Naive B cell (primary cell): Measurements from ENCODE around the gene MYBL2. TPM values are rescaled to one million over a fixed set of nuclear protein-coding genes. Genes with fewer than 3 reads are reported as not detected.
A peak's percentile ranks its signal among the peaks of the same experiment; 100 is the strongest.

Source experiments
- ATAC-seq, 2 donors: fragments of 150-1000 bp; cut with Tn5 transposase; 2 replicates each; pipeline ENCODE4 v1.10.0; 2021; ENCODE audit warnings: low read depth in 2 of 2, mild to moderate bottlenecking in 2 of 2, moderate library complexity in 2 of 2
- DNase-seq: peaks from one replicate; pipeline ENCODE4 v3.0.0; 2022
- H3K27ac Mint-ChIP-seq, 6 donors: one replicate each; pipeline ENCODE4 v1.8.0; 2020 to 2022; ENCODE audit warnings: mild to moderate bottlenecking in 6 of 6, mixed read lengths in 6 of 6, moderate library complexity in 5 of 6, inconsistent platforms in 2 of 6
- H3K27me3 Mint-ChIP-seq, 3 donors: one replicate each; pipeline ENCODE4 v1.8.0; 2021 to 2022; ENCODE audit warnings: mixed read lengths in 3 of 3, mild to moderate bottlenecking in 1 of 3
- H3K36me3 Mint-ChIP-seq, 2 donors: one replicate each; pipeline ENCODE4 v1.8.0; 2020 to 2022; ENCODE audit warnings: mixed read lengths in 2 of 2, inconsistent platforms in 1 of 2, mild to moderate bottlenecking in 1 of 2
- H3K4me1 Mint-ChIP-seq, 3 donors: one replicate each; pipeline ENCODE4 v1.8.0; 2020 to 2022; ENCODE audit warnings: mixed read lengths in 3 of 3, inconsistent platforms in 1 of 3, mild to moderate bottlenecking in 1 of 3, moderate library complexity in 1 of 3
- H3K4me3 Mint-ChIP-seq, 8 donors: one replicate each; pipeline ENCODE4 v1.8.0; 2020 to 2022; ENCODE audit warnings: mild to moderate bottlenecking in 8 of 8, mixed read lengths in 8 of 8, moderate library complexity in 8 of 8, inconsistent platforms in 2 of 8
- H3K9me3 Mint-ChIP-seq, 7 donors: one replicate each; pipeline ENCODE4 v1.8.0; 2020 to 2022; ENCODE audit warnings: mixed read lengths in 7 of 7, mild to moderate bottlenecking in 5 of 7, inconsistent platforms in 2 of 7, moderate library complexity in 1 of 7
- polyA plus RNA-seq, 6 donors: library from polyadenylated mRNA; unstranded; fragments of 300-500 nt; fragmentation: Illumina TruSeq; gene quantifications; one replicate each; pipeline ENCODE4 v1.2.3, GENCODE V29; 2021; ENCODE audit warnings: low read depth in 6 of 6

The MYBL2 gene
- polyA plus RNA-seq, 6 donors from 2014 or later = 2.3 to 65.0 (median 26.6) TPM

GRCh38 chr20:43717616-43717995 lies 50.7 kb downstream of the MYBL2 start:
- Mint-ChIP-seq H3K4me1 (peaks cover 0 to 8% (median 4%) of the 10 kb centered on the region in 3 donors), H3K27ac (peak overlapping the region in 1 of 6 donors; percentile 32), H3K9me3 (peaks cover 0 to 4% (median 0%) of the 10 kb centered on the region in 7 donors), H3K36me3 (peaks cover 0 to 4% of the 10 kb centered on the region in 2 donors), H3K4me3 (no peak overlapping the region), H3K27me3 (no peaks in the 10 kb centered on the region)
- ATAC-seq (no peak), DNase-seq (no peak)

GRCh38 chr20:43720007-43720406 lies 53.1 kb downstream of the MYBL2 start:
- Mint-ChIP-seq H3K36me3 (peaks cover 0 to 4% of the 10 kb centered on the region in 2 donors), H3K9me3 (peaks cover 0 to 4% (median 0%) of the 10 kb centered on the region in 7 donors), H3K4me3 (no peak overlapping the region), H3K4me1 (peaks cover 7 to 23% (median 8%) of the 10 kb centered on the region in 3 donors), H3K27me3 (no peaks in the 10 kb centered on the region), H3K27ac (no peak overlapping the region)
- no peak for DNase-seq
- ATAC-seq = no peak

GRCh38 chr20:43721097-43721428 lies 54.1 kb downstream of the MYBL2 start:
- H3K4me1 Mint-ChIP-seq = peaks cover 7 to 25% (median 8%) of the 10 kb centered on the region in 3 donors
- H3K9me3 Mint-ChIP-seq = peaks cover 0 to 4% (median 0%) of the 10 kb centered on the region in 7 donors
- peak overlapping the region in 1 of 8 donors; percentile 25 for H3K4me3 Mint-ChIP-seq
- no peak for ATAC-seq
- DNase-seq = no peak
- H3K27me3 Mint-ChIP-seq = no peaks in the 10 kb centered on the region
- peaks cover 0 to 4% of the 10 kb centered on the region in 2 donors for H3K36me3 Mint-ChIP-seq
- peak overlapping the region in 1 of 6 donors; percentile 20 for H3K27ac Mint-ChIP-seq

DNA sequence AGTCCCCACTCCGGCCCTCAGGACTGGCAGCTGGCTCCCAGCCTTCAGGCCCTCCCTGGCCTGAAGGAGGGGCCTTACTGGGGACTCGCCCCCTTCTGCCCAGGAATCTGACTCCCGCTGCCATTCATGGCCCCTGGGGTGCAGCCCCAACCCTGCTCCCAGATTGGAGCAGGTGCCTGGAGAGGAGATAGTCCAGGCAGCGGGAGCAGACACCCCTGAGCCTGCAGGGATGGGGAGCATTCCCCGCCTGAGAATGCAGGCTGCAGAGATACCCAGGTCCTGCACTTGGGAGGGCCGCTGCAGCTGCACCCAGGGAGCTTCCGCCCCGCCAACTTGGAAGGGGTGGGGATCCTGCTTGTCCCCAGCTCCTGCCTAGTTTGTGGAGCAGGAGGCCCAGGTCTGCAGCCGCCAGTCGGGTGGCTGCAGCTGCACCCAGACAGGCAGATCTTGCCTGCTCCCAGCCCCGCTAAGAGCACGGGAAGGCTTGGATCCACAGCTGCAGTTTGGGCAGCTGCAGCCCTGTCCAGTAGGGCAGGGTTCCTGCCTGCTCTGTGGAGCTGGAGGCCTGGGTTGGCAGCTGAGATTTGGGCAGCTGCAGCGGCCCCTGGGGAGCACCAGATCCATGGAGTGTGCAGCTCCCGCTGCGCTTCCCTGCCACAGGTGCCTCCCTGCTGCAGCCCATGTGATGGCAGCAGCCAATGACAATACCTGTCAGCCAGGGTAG lies 54.7 kb downstream of the MYBL2 start:
- Mint-ChIP-seq H3K4me1 (peaks cover 7 to 25% (median 8%) of the 10 kb centered on the region in 3 donors), H3K36me3 (peaks cover 0 to 4% of the 10 kb centered on the region in 2 donors), H3K27ac (peak overlapping the region in 1 of 6 donors; percentile 59), H3K9me3 (peaks cover 0 to 4% (median 0%) of the 10 kb centered on the region in 7 donors), H3K4me3 (peak overlapping the region in 1 of 8 donors; percentile 25), H3K27me3 (no peaks in the 10 kb centered on the region)
- ATAC-seq (no peak), DNase-seq (no peak)

- H3K9me3 Mint-ChIP-seq = peaks cover 0 to 4% (median 0%) of the 10 kb centered on the region in 7 donors
- H3K4me3 Mint-ChIP-seq = peak overlapping the region in 2 of 8 donors; percentile 25 to 49
- no peak for ATAC-seq
- no peak for DNase-seq
- peaks cover 0 to 4% of the 10 kb centered on the region in 2 donors for H3K36me3 Mint-ChIP-seq
- no peaks in the 10 kb centered on the region for H3K27me3 Mint-ChIP-seq
- H3K27ac Mint-ChIP-seq = peak overlapping the region in 1 of 6 donors; percentile 59
- peaks cover 7 to 25% (median 8%) of the 10 kb centered on the region in 3 donors for H3K4me1 Mint-ChIP-seq
Measured at GRCh38 chr20:43722153-43722505, 55.2 kb downstream of the MYBL2 start.

DNA sequence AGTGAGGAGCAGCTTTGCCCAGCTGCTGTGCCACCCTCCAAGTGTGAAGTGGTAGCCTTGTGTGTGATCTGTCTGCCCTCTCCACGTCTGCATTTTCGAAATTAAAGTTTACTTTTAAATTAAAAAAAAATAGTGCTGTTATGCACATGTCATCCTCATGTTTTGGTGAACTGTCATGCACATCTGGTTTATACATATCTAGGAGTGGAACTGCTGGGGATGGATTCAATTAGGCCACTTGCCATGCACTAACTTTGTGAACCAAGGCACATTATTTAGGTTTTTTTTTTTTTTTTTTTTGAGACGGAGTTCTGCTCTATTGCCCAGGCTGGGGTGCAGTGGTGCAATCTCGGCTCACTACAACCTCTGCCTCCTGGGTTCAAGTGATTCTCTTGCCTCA lies 56.3 kb downstream of the MYBL2 start:
- Mint-ChIP-seq H3K36me3 (peaks cover 0 to 4% of the 10 kb centered on the region in 2 donors), H3K4me1 (peaks cover 11 to 29% (median 11%) of the 10 kb centered on the region in 3 donors), H3K27me3 (no peaks in the 10 kb centered on the region), H3K9me3 (peaks cover 0 to 6% (median 0%) of the 10 kb centered on the region in 7 donors), H3K27ac (no peak overlapping the region), H3K4me3 (no peak overlapping the region)
- no peak for DNase-seq
- no peak for ATAC-seq

DNA sequence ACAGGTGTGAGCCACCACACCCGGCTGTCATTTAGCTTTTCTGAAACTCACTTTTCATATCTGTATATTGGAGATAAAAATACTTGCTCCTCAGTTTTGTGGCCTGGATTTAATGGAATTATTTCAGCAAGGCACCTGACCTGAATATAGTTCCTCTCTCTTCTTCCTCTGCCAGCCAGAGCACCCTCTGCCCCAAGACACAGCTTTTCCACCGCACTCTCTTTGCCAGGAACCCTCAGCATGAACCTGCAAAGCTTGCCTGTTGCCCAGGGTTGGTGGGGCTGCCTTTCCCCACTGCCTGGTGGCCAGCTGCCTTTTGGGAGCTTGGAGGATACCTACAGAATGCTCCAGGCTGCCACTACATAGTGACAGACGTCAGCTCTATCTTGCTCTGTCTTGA lies 56.8 kb downstream of the MYBL2 start:
- H3K9me3 Mint-ChIP-seq = peaks cover 0 to 11% (median 0%) of the 10 kb centered on the region in 7 donors
- no peak for DNase-seq
- H3K4me1 Mint-ChIP-seq = peaks cover 15 to 34% (median 16%) of the 10 kb centered on the region in 3 donors
- no peaks in the 10 kb centered on the region for H3K27me3 Mint-ChIP-seq
- H3K36me3 Mint-ChIP-seq = peaks cover 0 to 4% of the 10 kb centered on the region in 2 donors
- H3K27ac Mint-ChIP-seq = peak overlapping the region in 1 of 6 donors; percentile 58
- no peak for ATAC-seq
- peak overlapping the region in 1 of 8 donors; percentile 12 for H3K4me3 Mint-ChIP-seq

- ATAC-seq = no peak
- H3K4me1 Mint-ChIP-seq = peaks cover 15 to 37% (median 22%) of the 10 kb centered on the region in 3 donors
- peaks cover 0 to 14% (median 0%) of the 10 kb centered on the region in 7 donors for H3K9me3 Mint-ChIP-seq
- no peak for DNase-seq
- peak overlapping the region in 2 of 6 donors; percentile 62 to 64 for H3K27ac Mint-ChIP-seq
- H3K36me3 Mint-ChIP-seq = peaks cover 0 to under 1% of the 10 kb centered on the region in 2 donors
- no peaks in the 10 kb centered on the region for H3K27me3 Mint-ChIP-seq
- H3K4me3 Mint-ChIP-seq = no peak overlapping the region
Measured at GRCh38 chr20:43724383-43724782, 57.5 kb downstream of the MYBL2 start.

DNA sequence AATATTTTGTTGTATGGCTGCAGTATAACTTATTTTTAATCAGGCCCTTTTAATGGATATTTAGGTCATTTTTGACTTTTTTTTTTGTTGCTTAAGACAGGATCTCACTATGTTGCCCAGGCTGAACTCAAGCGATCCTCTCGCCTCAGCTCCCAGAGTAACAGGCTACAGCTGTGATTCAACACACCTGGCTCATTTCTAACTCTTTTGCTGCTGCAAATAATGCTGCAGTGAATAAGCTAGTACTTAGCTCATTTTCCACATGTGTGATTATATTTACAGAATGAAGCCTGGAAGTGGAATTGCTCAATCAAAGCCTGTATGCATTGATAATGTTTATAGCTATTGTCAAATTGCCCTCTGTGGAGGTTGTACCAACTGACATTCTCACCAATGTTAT lies 58.8 kb downstream of the MYBL2 start:
- Mint-ChIP-seq H3K27me3 (no peaks in the 10 kb centered on the region), H3K9me3 (peaks cover 0 to 10% (median 0%) of the 10 kb centered on the region in 7 donors), H3K36me3 (no peaks in the 10 kb centered on the region), H3K4me3 (no peak overlapping the region), H3K27ac (no peak overlapping the region), H3K4me1 (peaks cover 15 to 44% (median 22%) of the 10 kb centered on the region in 3 donors)
- no peak for ATAC-seq
- DNase-seq = no peak

GRCh38 chr20:43726333-43726732 lies 59.4 kb downstream of the MYBL2 start:
- DNase-seq (no peak), ATAC-seq (no peak)
- H3K36me3 Mint-ChIP-seq = no peaks in the 10 kb centered on the region
- H3K27ac Mint-ChIP-seq = no peak overlapping the region
- no peaks in the 10 kb centered on the region for H3K27me3 Mint-ChIP-seq
- peak overlapping the region in 1 of 8 donors; percentile 30 for H3K4me3 Mint-ChIP-seq
- peaks cover 15 to 45% (median 22%) of the 10 kb centered on the region in 3 donors for H3K4me1 Mint-ChIP-seq
- H3K9me3 Mint-ChIP-seq = peaks cover 0 to 10% (median 0%) of the 10 kb centered on the region in 7 donors

DNA sequence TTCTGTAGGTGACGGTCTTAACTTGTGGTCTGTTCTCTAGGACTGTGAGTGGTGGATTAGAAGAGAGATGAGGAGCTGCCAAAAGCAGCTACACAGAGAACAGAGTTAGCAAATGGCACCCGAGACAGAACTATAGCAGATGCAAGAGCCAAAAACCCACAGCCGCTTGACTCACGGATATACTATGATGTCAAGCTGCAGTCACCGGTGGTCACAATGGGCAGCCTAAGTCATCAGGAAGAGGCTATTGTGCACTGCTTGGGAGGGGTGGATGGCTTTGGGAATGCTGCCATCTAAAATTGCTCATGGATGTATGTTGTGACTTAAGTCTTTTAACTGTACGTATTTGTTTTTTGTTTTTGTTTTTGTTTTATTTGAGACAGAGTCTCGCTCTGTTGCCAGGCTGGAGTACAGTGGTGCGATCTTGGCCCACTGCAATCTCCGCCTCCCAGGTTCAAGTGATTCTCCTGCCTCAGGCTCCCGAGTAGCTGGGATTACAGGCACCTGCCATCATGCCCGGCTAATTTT lies 60.0 kb downstream of the MYBL2 start, which contains the start of gene GTSF1L:
Gene GTSF1L (minus strand): TSS at position 192 of the 528 bp plus-strand sequence. CDS start 308 bp downstream, outside the sequence.
- DNase-seq (no peak), ATAC-seq (no peak)
- peaks cover 0 to 10% (median 0%) of the 10 kb centered on the region in 7 donors for H3K9me3 Mint-ChIP-seq
- H3K27ac Mint-ChIP-seq = peak within 1 kb of the TSS in 2 of 6 donors; percentile 16 to 33
- no peaks in the 10 kb centered on the region for H3K27me3 Mint-ChIP-seq
- H3K4me1 Mint-ChIP-seq = peaks cover 15 to 45% (median 22%) of the 10 kb centered on the region in 3 donors
- H3K4me3 Mint-ChIP-seq = peak within 1 kb of the TSS in 1 of 8 donors; percentile 30
- no peaks in the 10 kb centered on the region for H3K36me3 Mint-ChIP-seq

DNA sequence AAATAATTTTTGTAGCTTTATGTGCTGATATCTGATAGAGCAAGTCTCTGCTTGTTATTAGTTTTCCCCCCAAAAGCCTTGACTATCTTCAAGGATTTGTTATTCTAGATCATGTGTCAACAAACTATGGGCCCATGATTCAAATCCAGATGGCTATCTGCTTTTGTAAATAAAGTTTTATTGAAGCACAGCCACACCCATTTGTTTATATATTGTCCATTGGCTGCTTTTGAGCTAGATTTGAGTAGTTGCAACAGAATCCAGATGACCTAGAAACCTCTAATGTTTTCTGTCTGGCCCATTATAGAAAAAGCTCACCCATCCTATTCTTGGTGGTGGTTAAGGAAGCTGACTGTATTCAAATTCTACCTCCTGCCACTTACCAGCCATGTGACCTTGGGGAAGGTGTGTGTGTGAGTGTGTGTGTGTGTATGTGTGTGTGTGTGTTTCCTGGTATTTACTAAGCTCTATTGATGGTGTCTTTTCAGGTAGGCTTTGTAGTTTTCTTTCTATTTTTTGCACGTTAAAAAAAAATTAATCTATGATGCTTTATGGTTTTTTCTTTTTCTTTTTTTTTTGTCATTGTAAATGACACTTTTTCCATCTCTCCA lies 61.2 kb downstream of the MYBL2 start:
- peaks cover 0 to 10% (median 0%) of the 10 kb centered on the region in 7 donors for H3K9me3 Mint-ChIP-seq
- H3K27me3 Mint-ChIP-seq = no peaks in the 10 kb centered on the region
- ATAC-seq = peak; percentile 55 to 62
- peak overlapping the region in 4 of 8 donors; percentile 1 to 68 (median 18) for H3K4me3 Mint-ChIP-seq
- no peaks in the 10 kb centered on the region for H3K36me3 Mint-ChIP-seq
- peak overlapping the region in 4 of 6 donors; percentile 42 to 57 (median 50) for H3K27ac Mint-ChIP-seq
- no peak for DNase-seq
- H3K4me1 Mint-ChIP-seq = peaks cover 18 to 46% (median 30%) of the 10 kb centered on the region in 3 donors

DNA sequence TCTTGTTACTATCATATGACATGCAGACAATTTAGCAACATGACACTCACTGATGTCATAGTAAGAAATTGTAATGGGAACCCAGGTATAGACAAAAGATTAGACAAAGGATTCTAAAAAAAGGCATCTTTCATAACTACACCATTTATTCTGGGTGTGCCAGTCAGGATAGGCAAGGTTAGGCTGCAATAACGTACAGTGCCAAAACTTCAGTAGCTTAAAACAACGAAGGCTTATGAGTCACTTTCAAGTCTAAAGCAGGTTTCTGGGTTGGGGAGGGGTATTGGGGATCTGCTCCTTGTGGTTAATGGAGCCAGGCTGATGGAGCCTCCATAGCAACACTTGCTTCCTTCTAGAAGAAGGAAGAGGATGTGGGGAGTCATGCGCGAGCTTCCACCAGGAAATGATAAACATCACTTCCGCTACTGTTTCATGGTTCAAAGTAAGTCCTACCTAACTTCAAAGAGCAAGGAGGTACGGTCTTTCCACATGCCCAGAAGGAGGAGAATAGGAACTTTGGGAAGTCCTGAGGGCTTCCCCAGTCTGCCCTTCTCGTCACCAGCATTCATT lies 61.9 kb downstream of the MYBL2 start:
- Mint-ChIP-seq H3K36me3 (no peaks in the 10 kb centered on the region), H3K27ac (peak overlapping the region in 3 of 6 donors; percentile 18 to 53 (median 47)), H3K4me3 (peak overlapping the region in 5 of 8 donors; percentile 1 to 68 (median 42)), H3K9me3 (peaks cover 0 to 10% (median 0%) of the 10 kb centered on the region in 7 donors), H3K4me1 (peaks cover 23 to 47% (median 34%) of the 10 kb centered on the region in 3 donors), H3K27me3 (no peaks in the 10 kb centered on the region)
- ATAC-seq (no peak), DNase-seq (no peak)
